Testis (tissue), 2 donors: Measurements from ENCODE around the gene COQ9.

ENCODE experiments used
- CTCF ChIP-seq, 3 experiments: fragments of 450-650 bp in 2 of 3; fragments of 200-600 bp in 1 of 3; sonication (generic) in 1 of 3; IDR thresholded peaks; one replicate each; pipeline ENCODE4 v1.5.1; 2016 to 2019; ENCODE audit warnings: antibody characterized with exemption in 3 of 3, mild to moderate bottlenecking in 2 of 3, moderate library complexity in 1 of 3
- POLR2A ChIP-seq: fragments of 450-650 bp; IDR thresholded peaks from one replicate; pipeline ENCODE4 v1.6.1; 2017; ENCODE audit warnings: antibody characterized with exemption, mild to moderate bottlenecking, moderate library complexity

- TF ChIP-seq CTCF (IDR thresholded peaks at IDR 0.05) (no peak), POLR2A (no peak)
These were observed 62.1 kb downstream of the COQ9 start for GRCh38 chr16:57509231-57509923.
